Endodermal cell (in vitro differentiated cells): Measurements from ENCODE around the gene ATXN7L1. TPM values are rescaled to one million over a fixed set of nuclear protein-coding genes. Genes with fewer than 3 reads are reported as not detected.
"Not testable (repeated sequence)": the region's sequence is repeated elsewhere in the genome, so short reads cannot be mapped to it uniquely, and the experiment has no call there.

Experiments
- DNase-seq: peaks from one replicate; pipeline ENCODE4 v3.0.0-alpha.2; 2017
- H3K27ac ChIP-seq: 2 replicates; pipeline ENCODE4 v1.5.1; 2013; ENCODE audit warnings: mild to moderate bottlenecking, low read depth, low read length, moderate library complexity
- H3K27me3 ChIP-seq: 2 replicates; pipeline ENCODE4 v1.6.1; 2013; ENCODE audit warnings: mild to moderate bottlenecking, low read length, moderate library complexity; ENCODE audit not compliant: insufficient read depth, control insufficient read depth, poor library complexity, severe bottlenecking
- H3K36me3 ChIP-seq: 2 replicates; pipeline ENCODE4 v1.7.0; 2013; ENCODE audit warnings: mild to moderate bottlenecking, low read length, moderate library complexity; ENCODE audit not compliant: control insufficient read depth, insufficient read depth
- H3K4me1 ChIP-seq: one replicate; pipeline ENCODE4 v1.7.0; 2013; ENCODE audit warnings: low read length; ENCODE audit not compliant: control insufficient read depth, insufficient read depth
- H3K4me3 ChIP-seq: 2 replicates; pipeline ENCODE4 v1.5.1; 2013; ENCODE audit warnings: mild to moderate bottlenecking, low read length, moderate library complexity
- H3K9ac ChIP-seq: 2 replicates; pipeline ENCODE4 v1.6.1; 2013; ENCODE audit warnings: mild to moderate bottlenecking, low read length, moderate library complexity; ENCODE audit not compliant: poor library complexity, severe bottlenecking; ENCODE audit errors: extremely low read depth
- H3K9me3 ChIP-seq: 2 replicates; pipeline ENCODE4 v1.6.1; 2013; ENCODE audit warnings: mild to moderate bottlenecking, low read length, moderate library complexity; ENCODE audit not compliant: control insufficient read depth
- H3K27ac Mint-ChIP-seq: 2 replicates; pipeline ENCODE4 v1.8.0; 2020; ENCODE audit warnings: mixed read lengths
- H3K27me3 Mint-ChIP-seq: 2 replicates; pipeline ENCODE4 v1.8.0; 2021; ENCODE audit warnings: mild to moderate bottlenecking, mixed read lengths; ENCODE audit not compliant: insufficient read depth
- H3K36me3 Mint-ChIP-seq: 2 replicates; pipeline ENCODE4 v1.8.0; 2020; ENCODE audit warnings: low read depth, mixed read lengths
- H3K4me1 Mint-ChIP-seq: 2 replicates; pipeline ENCODE4 v1.8.0; 2020; ENCODE audit warnings: mixed read lengths
- H3K4me3 Mint-ChIP-seq: 2 replicates; pipeline ENCODE4 v1.8.0; 2020; ENCODE audit warnings: mild to moderate bottlenecking, moderate library complexity, mixed read lengths
- H3K9me3 Mint-ChIP-seq: 2 replicates; pipeline ENCODE4 v1.8.0; 2020; ENCODE audit warnings: mild to moderate bottlenecking, mixed read lengths
- WGBS, 2 experiments: methylation state at CpG; one replicate each; pipeline versions ENCODE4 v1.1.5 to v1.1.7; 2013; ENCODE audit warnings: missing lambda C conversion rate in 2 of 2, mixed read lengths in 1 of 2; ENCODE audit not compliant: insufficient coverage in 1 of 2, insufficient read length in 1 of 2; 5-methylcytosine and 5-hydroxymethylcytosine counted together
- total RNA-seq, 2 donors: library from RNA; stranded (reverse); fragmentation: NEBNext Ultra II Directional in 1 of 2; extraction: Animal tissue kit (Norgen Biotek cat#: 25700) in 1 of 2; gene quantifications; 2 replicates in 1 of 2; 3 replicates in 1 of 2; pipeline ENCODE4 v1.2.1, GENCODE V29; 2021
- TF ChIP-seq, protein P1 (sequence below): fragments of 200-600 bp; sonication (generic); conservative IDR thresholded peaks from 2 replicates; pipeline ENCODE4 v1.5.0; 2021; ENCODE audit warnings: antibody characterized with exemption, mild to moderate bottlenecking

ATXN7L1 gene
- total RNA-seq, 2 donors from 2014 or later, result 16.9 to 30.4 TPM

DNA sequence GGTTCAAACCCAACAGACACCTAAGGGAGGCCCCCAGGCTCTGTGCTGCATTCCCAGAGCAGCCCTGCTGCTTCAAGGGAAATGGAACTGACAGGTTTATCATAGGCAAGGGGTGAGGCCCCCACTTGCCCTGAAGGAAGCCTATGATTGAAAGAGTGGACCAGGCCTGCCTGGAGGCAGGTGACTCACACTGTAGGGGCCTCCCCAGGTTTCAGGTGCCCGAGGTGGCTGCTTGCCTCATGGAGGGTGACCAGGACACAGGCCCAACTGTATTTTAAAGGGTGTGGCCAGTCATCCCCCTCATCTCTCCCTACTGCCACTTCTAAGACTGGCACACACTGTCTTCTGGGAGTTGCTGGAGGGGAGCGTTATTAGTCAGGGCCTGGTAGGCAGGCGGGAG lies 85.4 kb downstream of the ATXN7L1 start:
- 94% methylated on average over 3 of the region's 3 CpGs; no CpG with 5 or more reads in 1 of the 2 experiments for WGBS, 2 experiments
- H3K4me1 Mint-ChIP-seq, result peaks cover 20% of the 10 kb centered on the region
- peaks cover 17% of the 10 kb centered on the region for H3K36me3 Mint-ChIP-seq
- no peaks in the 10 kb centered on the region for H3K27me3 Mint-ChIP-seq
- Histone ChIP-seq H3K4me3 (no peak overlapping the region), H3K27ac (no peak overlapping the region), H3K4me1 (peaks cover 3% of the 10 kb centered on the region), H3K36me3 (no peaks in the 10 kb centered on the region), H3K9me3 (no peaks in the 10 kb centered on the region), H3K9ac (no peak overlapping the region), H3K27me3 (no peaks in the 10 kb centered on the region)
- TF ChIP-seq, protein P1, sequence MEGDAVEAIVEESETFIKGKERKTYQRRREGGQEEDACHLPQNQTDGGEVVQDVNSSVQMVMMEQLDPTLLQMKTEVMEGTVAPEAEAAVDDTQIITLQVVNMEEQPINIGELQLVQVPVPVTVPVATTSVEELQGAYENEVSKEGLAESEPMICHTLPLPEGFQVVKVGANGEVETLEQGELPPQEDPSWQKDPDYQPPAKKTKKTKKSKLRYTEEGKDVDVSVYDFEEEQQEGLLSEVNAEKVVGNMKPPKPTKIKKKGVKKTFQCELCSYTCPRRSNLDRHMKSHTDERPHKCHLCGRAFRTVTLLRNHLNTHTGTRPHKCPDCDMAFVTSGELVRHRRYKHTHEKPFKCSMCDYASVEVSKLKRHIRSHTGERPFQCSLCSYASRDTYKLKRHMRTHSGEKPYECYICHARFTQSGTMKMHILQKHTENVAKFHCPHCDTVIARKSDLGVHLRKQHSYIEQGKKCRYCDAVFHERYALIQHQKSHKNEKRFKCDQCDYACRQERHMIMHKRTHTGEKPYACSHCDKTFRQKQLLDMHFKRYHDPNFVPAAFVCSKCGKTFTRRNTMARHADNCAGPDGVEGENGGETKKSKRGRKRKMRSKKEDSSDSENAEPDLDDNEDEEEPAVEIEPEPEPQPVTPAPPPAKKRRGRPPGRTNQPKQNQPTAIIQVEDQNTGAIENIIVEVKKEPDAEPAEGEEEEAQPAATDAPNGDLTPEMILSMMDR, result no peak
- no peak overlapping the region for H3K4me3 Mint-ChIP-seq
- H3K9me3 Mint-ChIP-seq, result no peaks in the 10 kb centered on the region
- no peak overlapping the region for H3K27ac Mint-ChIP-seq
- no peak for DNase-seq

DNA sequence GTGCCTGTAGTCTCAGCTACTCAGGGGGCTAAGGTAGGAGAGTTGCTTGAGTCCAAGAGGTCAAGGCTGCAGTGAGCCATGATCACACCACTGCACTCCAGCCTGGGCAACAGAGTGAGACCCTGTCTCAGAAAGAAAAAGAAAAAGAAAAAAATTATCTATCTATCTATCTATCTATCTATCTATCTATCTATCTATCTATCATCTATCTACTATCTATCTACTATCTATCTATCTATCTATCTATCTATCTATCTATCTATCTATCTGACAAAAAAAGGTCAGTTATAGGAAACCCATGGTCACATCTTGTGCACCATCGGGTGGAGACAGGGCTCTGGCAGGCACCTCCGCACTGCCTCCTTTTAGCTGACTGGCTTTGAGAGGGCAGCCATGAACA lies 85.9 kb downstream of the ATXN7L1 start:
- not testable (repeated sequence) for H3K9me3 Mint-ChIP-seq, DNase-seq, H3K27me3 ChIP-seq, H3K9me3 ChIP-seq, H3K36me3 ChIP-seq, H3K4me3 Mint-ChIP-seq, H3K27ac ChIP-seq, H3K9ac ChIP-seq, H3K4me3 ChIP-seq, H3K27ac Mint-ChIP-seq, H3K4me1 ChIP-seq, H3K27me3 Mint-ChIP-seq
- 97 to 100% methylated on average over 2 of the region's 2 CpGs for WGBS, 2 experiments
- peaks cover 18% of the 10 kb centered on the region for H3K4me1 Mint-ChIP-seq
- H3K36me3 Mint-ChIP-seq, result peaks cover 17% of the 10 kb centered on the region

DNA sequence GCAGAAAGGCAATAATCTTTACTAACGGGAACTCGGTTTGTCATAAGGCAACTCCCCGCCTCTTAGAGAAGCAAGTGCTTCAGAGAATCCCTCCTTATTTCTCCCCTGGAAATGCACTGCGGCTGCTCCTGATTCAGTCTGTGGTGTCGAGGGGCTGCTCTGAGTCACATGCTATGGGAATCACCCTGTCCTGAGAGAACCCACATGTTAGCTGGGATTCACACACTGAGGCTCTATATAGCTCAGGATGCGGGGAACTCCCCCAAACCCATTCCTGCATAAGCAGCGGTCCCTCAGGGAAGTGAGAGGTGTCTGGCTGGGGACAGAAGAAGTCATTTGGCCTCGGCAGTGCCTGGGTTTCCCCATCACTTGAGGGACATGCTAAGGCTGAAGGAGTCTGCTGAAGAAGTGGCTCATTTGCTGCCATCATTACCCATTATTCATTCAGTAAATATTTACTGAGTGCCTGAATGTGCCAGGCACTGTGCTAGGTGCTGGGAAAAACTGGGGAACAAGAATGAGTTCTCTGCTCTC lies 87.5 kb downstream of the ATXN7L1 start:
- WGBS, 2 experiments, result 91 to 93% methylated on average over 6 to 8 of the region's 8 CpGs
- Histone ChIP-seq H3K27ac (no peak overlapping the region), H3K27me3 (no peaks in the 10 kb centered on the region), H3K4me1 (no peaks in the 10 kb centered on the region), H3K9me3 (no peaks in the 10 kb centered on the region), H3K36me3 (no peaks in the 10 kb centered on the region), H3K4me3 (no peak overlapping the region), H3K9ac (no peak overlapping the region)
- H3K27me3 Mint-ChIP-seq, result no peaks in the 10 kb centered on the region
- TF ChIP-seq, protein P1, result no peak
- no peak overlapping the region for H3K4me3 Mint-ChIP-seq
- H3K4me1 Mint-ChIP-seq, result peaks cover 10% of the 10 kb centered on the region
- H3K36me3 Mint-ChIP-seq, result peaks cover 22% of the 10 kb centered on the region
- H3K9me3 Mint-ChIP-seq, result no peaks in the 10 kb centered on the region
- no peak overlapping the region for H3K27ac Mint-ChIP-seq
- DNase-seq, result no peak

DNA sequence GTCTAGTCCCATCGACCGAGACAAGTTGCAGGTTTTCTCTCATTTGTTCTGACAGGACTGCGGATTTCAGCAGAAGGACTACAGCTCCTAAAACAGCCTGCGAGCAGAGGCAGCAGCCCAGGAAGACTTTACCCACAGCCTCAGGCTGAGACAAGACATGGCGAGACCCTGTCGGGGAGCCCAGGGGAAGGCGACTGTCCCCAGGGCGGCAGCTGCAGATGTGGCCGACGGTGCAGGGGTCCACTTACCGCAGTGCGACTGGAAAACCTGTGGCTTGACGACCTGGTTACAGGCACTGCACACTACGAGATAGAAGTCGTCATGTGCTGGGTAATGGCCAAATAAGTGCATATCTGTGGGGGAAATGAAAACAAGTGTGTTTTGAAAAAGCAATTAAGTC lies 88.0 kb downstream of the ATXN7L1 start:
- peak overlapping the region; percentile 55 for H3K27ac Mint-ChIP-seq

More for the DNA sequence above, 88.0 kb downstream of the ATXN7L1 start:
- Histone ChIP-seq H3K36me3 (no peaks in the 10 kb centered on the region), H3K27ac (no peak overlapping the region), H3K27me3 (no peaks in the 10 kb centered on the region), H3K9me3 (no peaks in the 10 kb centered on the region), H3K4me3 (no peak overlapping the region), H3K9ac (no peak overlapping the region), H3K4me1 (no peaks in the 10 kb centered on the region)
- peaks cover 9% of the 10 kb centered on the region for H3K4me1 Mint-ChIP-seq
- TF ChIP-seq, protein P1, result no peak
- no peaks in the 10 kb centered on the region for H3K9me3 Mint-ChIP-seq
- peaks cover 22% of the 10 kb centered on the region for H3K36me3 Mint-ChIP-seq
- no peaks in the 10 kb centered on the region for H3K27me3 Mint-ChIP-seq
- WGBS, 2 experiments, result 90 to 93% methylated on average over 14 to 15 of the region's 15 CpGs
- no peak overlapping the region for H3K4me3 Mint-ChIP-seq
- DNase-seq, result no peak
